ENCODE results near the gene PABPN1L. TPM values are rescaled to one million over a fixed set of nuclear protein-coding genes. Genes with fewer than 3 reads are reported as not detected.

The PABPN1L gene
- total and polyA plus RNA-seq, 9 of the 15 experiments (the other 6 are each of a cell fraction or from before 2014, with no cell fraction given), result 0.11 to 0.32 TPM; not detected in 7

- no peak for TF ChIP-seq JUND (IDR thresholded peaks at IDR 0.05; ENCODE audit: borderline replicate concordance, low read depth, low read length)
- no peak for TF ChIP-seq JUND (tag; IDR thresholded peaks at IDR 0.05; ENCODE audit: borderline replicate concordance, low read depth, low read length)
- TF ChIP-seq NELFE (IDR thresholded peaks at IDR 0.05; ENCODE audit: insufficient read depth, insufficient read length), result no peak
- no peak for TF ChIP-seq GATAD2A (IDR thresholded peaks at IDR 0.05)
- TF ChIP-seq SP2 (IDR thresholded peaks at IDR 0.05; ENCODE audit: extremely low read depth, low read depth, low read length, poor library complexity, severe bottlenecking), result no peak
- no peak for TF ChIP-seq ZFPM2 (CRISPR knock-in tag; IDR thresholded peaks at IDR 0.05)
- TF ChIP-seq TEAD1 (CRISPR knock-in tag; IDR thresholded peaks at IDR 0.05), result no peak
- peak in 1 of 2 experiments; percentile 32; a peak in 1 of 4 replicates for TF ChIP-seq SIN3A (IDR thresholded peaks at IDR 0.05; ENCODE audit: borderline replicate concordance in 2 of 2, control insufficient read depth in 1 of 2, low read depth in 2 of 2, low read length in 2 of 2)
- peak in 1 of 3 experiments; percentile 43 for TF ChIP-seq YY1 (IDR thresholded peaks at IDR 0.05; ENCODE audit: borderline replicate concordance in 1 of 3, control insufficient read depth in 1 of 3, extremely low read depth in 1 of 3, insufficient read depth in 3 of 3, insufficient read length in 1 of 3, insufficient replicate concordance in 2 of 3, low read depth in 1 of 3, low read length in 2 of 3)
- no peak for TF ChIP-seq NFATC3 (IDR thresholded peaks at IDR 0.05)
- 0 out of 2 replicates have a peak, but pooled peaks have one; percentile 23 for TF ChIP-seq ZNF511 (CRISPR knock-in tag; IDR thresholded peaks at IDR 0.05)
- TF ChIP-seq CREB5 (CRISPR knock-in tag; IDR thresholded peaks at IDR 0.05), result no peak
- TF ChIP-seq SP1 (CRISPR knock-in tag; IDR thresholded peaks at IDR 0.05), result 0 out of 2 replicates have a peak, but pooled peaks have one; percentile 32
- TF ChIP-seq, protein P1, sequence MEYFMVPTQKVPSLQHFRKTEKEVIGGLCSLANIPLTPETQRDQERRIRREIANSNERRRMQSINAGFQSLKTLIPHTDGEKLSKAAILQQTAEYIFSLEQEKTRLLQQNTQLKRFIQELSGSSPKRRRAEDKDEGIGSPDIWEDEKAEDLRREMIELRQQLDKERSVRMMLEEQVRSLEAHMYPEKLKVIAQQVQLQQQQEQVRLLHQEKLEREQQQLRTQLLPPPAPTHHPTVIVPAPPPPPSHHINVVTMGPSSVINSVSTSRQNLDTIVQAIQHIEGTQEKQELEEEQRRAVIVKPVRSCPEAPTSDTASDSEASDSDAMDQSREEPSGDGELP (CRISPR knock-in tag; IDR thresholded peaks at IDR 0.05; ENCODE audit: borderline replicate concordance), result peak; percentile 61; the same call in 1 of the 2 replicates
- no peak for TF ChIP-seq ZFP1 (CRISPR knock-in tag; IDR thresholded peaks at IDR 0.05)
- TF ChIP-seq ZNF280A (IDR thresholded peaks at IDR 0.05; ENCODE audit: low read depth, partially characterized antibody), result no peak
- TF ChIP-seq POLR3A (IDR thresholded peaks at IDR 0.05; ENCODE audit: borderline replicate concordance, extremely low read depth, insufficient read depth, insufficient read length), result no peak
These were observed 39.1 kb upstream of the PABPN1L start (continued) for GRCh38 chr16:88905563-88905962.

Data from K562 (cell line).